Measurements from ENCODE around the gene DOK6. TPM values are rescaled to one million over a fixed set of nuclear protein-coding genes. Genes with fewer than 3 reads are reported as not detected.

The DOK6 gene
- total and polyA plus RNA-seq, 8 donors, result 2.9 to 19.1 (median 14.9) TPM

- DNase-seq (no peak), ATAC-seq (no peak)
- TF ChIP-seq CTCF (IDR thresholded peaks at IDR 0.05), result no peak
Measured at GRCh38 chr18:69752737-69753380, 352.2 kb downstream of the DOK6 start.

GRCh38 chr18:69754108-69754507, 353.4 kb downstream of the DOK6 start:
- no peak for ATAC-seq
- Histone ChIP-seq H3K36me3 (no peaks in the 10 kb centered on the region), H3K9me3 (peaks cover 0 to 11% of the 10 kb centered on the region in 2 donors), H3K27ac (no peak overlapping the region), H3K27me3 (no peaks in the 10 kb centered on the region), H3K4me3 (no peak overlapping the region), H3K4me1 (no peaks in the 10 kb centered on the region)
- intact Hi-C loops (cut with DNase I), result no loop called here
- no peak for TF ChIP-seq CTCF (IDR thresholded peaks at IDR 0.05)
- no peak for DNase-seq

More at GRCh38 chr18:69752737-69753380, 352.2 kb downstream of the DOK6 start:
- no peak overlapping the region for H3K27ac ChIP-seq
- H3K27me3 ChIP-seq, result no peaks in the 10 kb centered on the region
- intact Hi-C loops (cut with DNase I), result no loop called here
- peaks cover 0 to 12% of the 10 kb centered on the region in 2 donors for H3K9me3 ChIP-seq
- no peak overlapping the region for H3K4me3 ChIP-seq
- H3K36me3 ChIP-seq, result no peaks in the 10 kb centered on the region
- H3K4me1 ChIP-seq, result no peaks in the 10 kb centered on the region

GRCh38 chr18:69755041-69755440, 354.4 kb downstream of the DOK6 start:
- Histone ChIP-seq H3K27me3 (no peaks in the 10 kb centered on the region), H3K4me3 (no peak overlapping the region), H3K9me3 (peaks cover 0 to 8% of the 10 kb centered on the region in 2 donors), H3K27ac (no peak overlapping the region), H3K4me1 (no peaks in the 10 kb centered on the region), H3K36me3 (no peaks in the 10 kb centered on the region)
- ATAC-seq, result no peak
- DNase-seq, result no peak
- intact Hi-C loops (cut with DNase I), result no loop called here
- no peak for TF ChIP-seq CTCF (IDR thresholded peaks at IDR 0.05)

GRCh38 chr18:69755856-69756496, 355.3 kb downstream of the DOK6 start:
- H3K36me3 ChIP-seq, result no peaks in the 10 kb centered on the region
- ATAC-seq (no peak), DNase-seq (no peak)
- H3K9me3 ChIP-seq, result peaks cover 0 to 4% of the 10 kb centered on the region in 2 donors
- no peak for TF ChIP-seq CTCF (IDR thresholded peaks at IDR 0.05)
- no peaks in the 10 kb centered on the region for H3K4me1 ChIP-seq
- H3K27ac ChIP-seq, result no peak overlapping the region
- H3K4me3 ChIP-seq, result no peak overlapping the region
- intact Hi-C loops (cut with DNase I), result no loop called here
- no peaks in the 10 kb centered on the region for H3K27me3 ChIP-seq

GRCh38 chr18:69757733-69758132, 357.0 kb downstream of the DOK6 start:
- Histone ChIP-seq H3K36me3 (no peaks in the 10 kb centered on the region), H3K27me3 (no peaks in the 10 kb centered on the region), H3K27ac (no peak overlapping the region), H3K4me3 (no peak overlapping the region), H3K9me3 (peaks cover 0 to 4% of the 10 kb centered on the region in 2 donors), H3K4me1 (no peaks in the 10 kb centered on the region)
- no peak for TF ChIP-seq CTCF (IDR thresholded peaks at IDR 0.05)
- ATAC-seq (no peak), DNase-seq (no peak)
- intact Hi-C loops (cut with DNase I), result no loop called here

All from left lung (tissue), 10 donors.